Neural cell (in vitro differentiated cells): Measurements from ENCODE around the gene AK2. TPM values are rescaled to one million over a fixed set of nuclear protein-coding genes. Genes with fewer than 3 reads are reported as not detected.

Source experiments
- H2AFZ ChIP-seq: fragments of 200-600, 300-800 bp; sonication (generic), shearing (Covaris generic); 2 replicates; pipeline ENCODE4 v1.6.0; 2014; ENCODE audit warnings: low read depth, mild to moderate bottlenecking, antibody characterized with exemption, low read length, moderate library complexity
- H3F3A ChIP-seq: fragments of 200-600 bp; shearing (Covaris generic); 2 replicates; pipeline ENCODE4 v1.6.1; 2016; ENCODE audit warnings: mild to moderate bottlenecking, moderate library complexity, mixed read lengths, antibody characterized with exemption, low read length; ENCODE audit not compliant: insufficient read depth, poor library complexity, severe bottlenecking
- H3K27ac ChIP-seq: fragments of 200-600, 300-800 bp; sonication (generic), shearing (Covaris generic); 2 replicates; pipeline ENCODE4 v1.5.1; 2014; ENCODE audit warnings: mild to moderate bottlenecking, low read length, moderate library complexity
- H3K27me3 ChIP-seq: fragments of 300-800, 200-600 bp; sonication (generic), shearing (Covaris generic); 2 replicates; pipeline ENCODE4 v1.6.0; 2014; ENCODE audit warnings: mild to moderate bottlenecking, low read depth, low read length, moderate library complexity; ENCODE audit not compliant: insufficient read depth
- H3K36me3 ChIP-seq: fragments of 300-800, 200-600 bp; sonication (generic), shearing (Covaris generic); 2 replicates; pipeline ENCODE4 v1.5.1; 2014; ENCODE audit warnings: mild to moderate bottlenecking, antibody characterized with exemption, low read length, moderate library complexity; ENCODE audit not compliant: insufficient read depth
- H3K4me2 ChIP-seq: fragments of 300-800, 200-600 bp; sonication (generic), shearing (Covaris generic); 2 replicates; pipeline ENCODE4 v1.6.0; 2014; ENCODE audit warnings: mild to moderate bottlenecking, low read length
- H3K4me3 ChIP-seq: fragments of 300-800, 200-600 bp; sonication (generic), shearing (Covaris generic); 2 replicates; pipeline ENCODE4 v1.5.1; 2014; ENCODE audit warnings: mild to moderate bottlenecking, low read length, moderate library complexity
- H3K79me2 ChIP-seq: fragments of 200-600 bp; shearing (Covaris generic); replicated peaks from 2 replicates; pipeline ENCODE4 v1.6.0; 2014; ENCODE audit warnings: mild to moderate bottlenecking, low read length, moderate library complexity; ENCODE audit not compliant: insufficient read depth
- H3K9ac ChIP-seq: fragments of 300-800, 200-600 bp; sonication (generic), shearing (Covaris generic); 2 replicates; pipeline ENCODE4 v1.6.1; 2016; ENCODE audit warnings: mild to moderate bottlenecking, low read length, mixed read lengths
- H3K9me2 ChIP-seq: fragments of 200-600 bp; shearing (Covaris generic); 2 replicates; pipeline ENCODE4 v1.6.1; 2016; ENCODE audit warnings: mild to moderate bottlenecking, low read length, mixed read lengths; ENCODE audit not compliant: insufficient read depth
- H3K9me3 ChIP-seq: fragments of 200-600, 300-800 bp; sonication (generic), shearing (Covaris generic); 2 replicates; pipeline ENCODE4 v1.6.1; 2016; ENCODE audit warnings: mild to moderate bottlenecking, mixed run types, low read length, moderate library complexity, mixed read lengths
- H4K20me1 ChIP-seq: fragments of 200-600 bp; shearing (Covaris generic); 2 replicates; pipeline ENCODE4 v1.6.1; 2016; ENCODE audit warnings: mild to moderate bottlenecking, mixed run types; ENCODE audit not compliant: insufficient read depth
- EP300 ChIP-seq: fragments of 450-650 bp; conservative IDR thresholded peaks from 2 replicates; pipeline ENCODE4 v1.6.1; 2014; ENCODE audit warnings: antibody characterized with exemption, mild to moderate bottlenecking, moderate library complexity; ENCODE audit not compliant: poor library complexity, severe bottlenecking
- EZH2 ChIP-seq: fragments of 200-600, 300-800 bp; shearing (Covaris generic), sonication (generic); IDR thresholded peaks from 2 replicates; pipeline ENCODE4 v1.6.1; 2014; ENCODE audit warnings: antibody characterized with exemption, low read length, borderline replicate concordance, mild to moderate bottlenecking; ENCODE audit not compliant: insufficient read depth, poor library complexity, severe bottlenecking
- MXI1 ChIP-seq: fragments of 450-650 bp; conservative IDR thresholded peaks from 2 replicates; pipeline ENCODE4 v1.6.1; 2014; ENCODE audit warnings: antibody characterized with exemption, mild to moderate bottlenecking; ENCODE audit not compliant: poor library complexity, severe bottlenecking
- POLR2AphosphoS5 ChIP-seq: IDR thresholded peaks from 2 replicates; pipeline ENCODE4 v1.6.1; 2012
- RAD21 ChIP-seq: fragments of 450-650 bp; conservative IDR thresholded peaks from 2 replicates; pipeline ENCODE4 v1.6.1; 2014; ENCODE audit warnings: antibody characterized with exemption, mild to moderate bottlenecking, moderate library complexity
- SMC3 ChIP-seq: fragments of 450-650 bp; conservative IDR thresholded peaks from 2 replicates; pipeline ENCODE4 v1.6.1; 2014; ENCODE audit warnings: antibody characterized with exemption, mild to moderate bottlenecking, moderate library complexity; ENCODE audit not compliant: poor library complexity
- TAF1 ChIP-seq: IDR thresholded peaks from 2 replicates; pipeline ENCODE4 v1.6.1; 2012; ENCODE audit warnings: low read depth
- polyA plus RNA-seq: library from polyadenylated mRNA; depleted of rRNA; stranded (reverse); fragments of >200 nt; gene quantifications from 2 replicates; pipeline ENCODE4 v1.2.3, GENCODE V29; 2014
- TF ChIP-seq, protein P1 (sequence below): fragments of 450-650 bp; IDR thresholded peaks from 2 replicates; pipeline ENCODE4 v1.5.1; 2014; ENCODE audit warnings: antibody characterized with exemption, mild to moderate bottlenecking, moderate library complexity; ENCODE audit not compliant: poor library complexity, severe bottlenecking
- TF ChIP-seq, protein P2 (sequence below): IDR thresholded peaks from 2 replicates; pipeline ENCODE4 v1.6.1; 2012; ENCODE audit warnings: borderline replicate concordance

AK2 gene
- polyA plus RNA-seq, 1 donor from 2014 or later = 107 TPM

DNA sequence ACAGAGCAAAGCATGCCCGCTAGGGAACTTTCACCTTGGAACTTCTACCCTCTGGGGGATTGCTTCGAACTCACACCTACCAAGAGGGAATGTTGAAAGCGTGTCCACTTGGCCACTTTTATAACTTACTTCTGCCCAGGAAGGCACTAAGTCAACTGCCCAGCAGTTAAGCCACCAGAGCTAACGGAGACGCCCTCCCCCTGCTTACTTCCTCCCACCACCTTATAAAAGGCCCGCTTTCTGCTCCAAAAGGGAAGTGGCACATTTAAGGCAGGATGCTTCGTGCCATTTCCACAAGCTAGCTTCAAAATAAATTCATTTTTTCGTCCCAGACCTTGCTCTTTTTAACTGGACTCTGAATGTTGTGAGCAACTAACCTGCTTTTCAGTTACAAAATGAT, 3.2 kb upstream of the AK2 start:
- H3K9me2 ChIP-seq = no peaks in the 10 kb centered on the region
- no peaks in the 10 kb centered on the region for H4K20me1 ChIP-seq
- H3K27me3 ChIP-seq = no peaks in the 10 kb centered on the region
- H3K4me2 ChIP-seq = no peak overlapping the region
- H3K79me2 ChIP-seq = peaks cover 11% of the 10 kb centered on the region
- no peak overlapping the region for H3K4me3 ChIP-seq
- H3K36me3 ChIP-seq = no peaks in the 10 kb centered on the region
- no peak for TF ChIP-seq SMC3
- no peak for TF ChIP-seq EP300
- TF ChIP-seq, protein P1, sequence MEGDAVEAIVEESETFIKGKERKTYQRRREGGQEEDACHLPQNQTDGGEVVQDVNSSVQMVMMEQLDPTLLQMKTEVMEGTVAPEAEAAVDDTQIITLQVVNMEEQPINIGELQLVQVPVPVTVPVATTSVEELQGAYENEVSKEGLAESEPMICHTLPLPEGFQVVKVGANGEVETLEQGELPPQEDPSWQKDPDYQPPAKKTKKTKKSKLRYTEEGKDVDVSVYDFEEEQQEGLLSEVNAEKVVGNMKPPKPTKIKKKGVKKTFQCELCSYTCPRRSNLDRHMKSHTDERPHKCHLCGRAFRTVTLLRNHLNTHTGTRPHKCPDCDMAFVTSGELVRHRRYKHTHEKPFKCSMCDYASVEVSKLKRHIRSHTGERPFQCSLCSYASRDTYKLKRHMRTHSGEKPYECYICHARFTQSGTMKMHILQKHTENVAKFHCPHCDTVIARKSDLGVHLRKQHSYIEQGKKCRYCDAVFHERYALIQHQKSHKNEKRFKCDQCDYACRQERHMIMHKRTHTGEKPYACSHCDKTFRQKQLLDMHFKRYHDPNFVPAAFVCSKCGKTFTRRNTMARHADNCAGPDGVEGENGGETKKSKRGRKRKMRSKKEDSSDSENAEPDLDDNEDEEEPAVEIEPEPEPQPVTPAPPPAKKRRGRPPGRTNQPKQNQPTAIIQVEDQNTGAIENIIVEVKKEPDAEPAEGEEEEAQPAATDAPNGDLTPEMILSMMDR = no peak
- no peak for TF ChIP-seq TAF1
- TF ChIP-seq MXI1 = no peak
- TF ChIP-seq, protein P2, sequence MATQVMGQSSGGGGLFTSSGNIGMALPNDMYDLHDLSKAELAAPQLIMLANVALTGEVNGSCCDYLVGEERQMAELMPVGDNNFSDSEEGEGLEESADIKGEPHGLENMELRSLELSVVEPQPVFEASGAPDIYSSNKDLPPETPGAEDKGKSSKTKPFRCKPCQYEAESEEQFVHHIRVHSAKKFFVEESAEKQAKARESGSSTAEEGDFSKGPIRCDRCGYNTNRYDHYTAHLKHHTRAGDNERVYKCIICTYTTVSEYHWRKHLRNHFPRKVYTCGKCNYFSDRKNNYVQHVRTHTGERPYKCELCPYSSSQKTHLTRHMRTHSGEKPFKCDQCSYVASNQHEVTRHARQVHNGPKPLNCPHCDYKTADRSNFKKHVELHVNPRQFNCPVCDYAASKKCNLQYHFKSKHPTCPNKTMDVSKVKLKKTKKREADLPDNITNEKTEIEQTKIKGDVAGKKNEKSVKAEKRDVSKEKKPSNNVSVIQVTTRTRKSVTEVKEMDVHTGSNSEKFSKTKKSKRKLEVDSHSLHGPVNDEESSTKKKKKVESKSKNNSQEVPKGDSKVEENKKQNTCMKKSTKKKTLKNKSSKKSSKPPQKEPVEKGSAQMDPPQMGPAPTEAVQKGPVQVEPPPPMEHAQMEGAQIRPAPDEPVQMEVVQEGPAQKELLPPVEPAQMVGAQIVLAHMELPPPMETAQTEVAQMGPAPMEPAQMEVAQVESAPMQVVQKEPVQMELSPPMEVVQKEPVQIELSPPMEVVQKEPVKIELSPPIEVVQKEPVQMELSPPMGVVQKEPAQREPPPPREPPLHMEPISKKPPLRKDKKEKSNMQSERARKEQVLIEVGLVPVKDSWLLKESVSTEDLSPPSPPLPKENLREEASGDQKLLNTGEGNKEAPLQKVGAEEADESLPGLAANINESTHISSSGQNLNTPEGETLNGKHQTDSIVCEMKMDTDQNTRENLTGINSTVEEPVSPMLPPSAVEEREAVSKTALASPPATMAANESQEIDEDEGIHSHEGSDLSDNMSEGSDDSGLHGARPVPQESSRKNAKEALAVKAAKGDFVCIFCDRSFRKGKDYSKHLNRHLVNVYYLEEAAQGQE = no peak
- TF ChIP-seq POLR2AphosphoS5 = no peak
- TF ChIP-seq EZH2 = no peak
- no peak for TF ChIP-seq RAD21
- H2AFZ ChIP-seq = no peak overlapping the region
- no peaks in the 10 kb centered on the region for H3F3A ChIP-seq
- H3K9ac ChIP-seq = no peak overlapping the region
- H3K9me3 ChIP-seq = no peaks in the 10 kb centered on the region
- no peak overlapping the region for H3K27ac ChIP-seq

DNA sequence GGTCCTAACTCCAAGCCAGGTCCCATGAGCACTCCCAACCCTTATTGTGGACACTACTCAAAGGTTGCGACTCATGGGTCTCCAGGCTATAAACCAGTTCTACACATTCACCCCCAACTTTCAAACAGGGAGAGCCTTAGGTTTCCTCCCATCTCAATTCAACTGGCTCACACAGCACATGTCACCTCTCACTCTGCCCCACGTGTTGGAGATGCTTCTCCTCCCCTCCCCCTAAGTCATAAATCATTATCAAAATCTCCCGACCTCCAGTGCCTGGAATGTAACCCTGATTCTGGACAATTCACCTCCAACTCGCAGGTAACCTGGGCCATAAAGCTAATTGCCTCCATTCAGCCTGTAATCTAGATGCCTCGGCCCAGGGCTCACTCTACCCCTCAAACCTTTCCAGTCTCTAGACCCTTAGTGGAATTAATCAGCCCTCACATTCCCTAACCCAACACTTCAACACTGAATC, 595 bp downstream of the AK2 start:
- Histone ChIP-seq H3K4me3 (peak overlapping the region; percentile 82), H4K20me1 (no peaks in the 10 kb centered on the region), H3K27ac (peak overlapping the region; percentile 24), H3K9ac (peak overlapping the region; percentile 68), H3K9me3 (no peaks in the 10 kb centered on the region), H3K79me2 (peaks cover 12% of the 10 kb centered on the region), H3K36me3 (no peaks in the 10 kb centered on the region), H3K9me2 (no peaks in the 10 kb centered on the region), H3K4me2 (peak overlapping the region; percentile 80), H3K27me3 (no peaks in the 10 kb centered on the region), H3F3A (no peaks in the 10 kb centered on the region), H2AFZ (peak overlapping the region; percentile 30)
- TF ChIP-seq, protein P2 = no peak
- no peak for TF ChIP-seq SMC3
- no peak for TF ChIP-seq TAF1
- TF ChIP-seq POLR2AphosphoS5 = no peak
- TF ChIP-seq, protein P1 = no peak
- no peak for TF ChIP-seq EP300
